ENCODE results near the gene SIRT5. TPM values are rescaled to one million over a fixed set of nuclear protein-coding genes. Genes with fewer than 3 reads are reported as not detected.

SIRT5 gene
- total RNA-seq, 1 donor from 2014 or later, result 18.2 TPM

- Mint-ChIP-seq H3K4me1 (ENCODE audit: low read depth) (no peaks in the 10 kb centered on the region), H3K4me3 (ENCODE audit: low read depth) (no peak overlapping the region), H3K36me3 (ENCODE audit: insufficient read depth) (peaks cover 30% of the 10 kb centered on the region), H3K9me3 (ENCODE audit: low read depth) (no peaks in the 10 kb centered on the region), H3K27ac (no peak overlapping the region), H3K27me3 (no peaks in the 10 kb centered on the region)
- no peak for DNase-seq (ENCODE audit: low spot score, unreplicated experiment)
- TF ChIP-seq CTCF (IDR thresholded peaks at IDR 0.05; ENCODE audit: unreplicated experiment), result no peak
Observed at GRCh38 chr6:13638626-13639025, 64.2 kb downstream of the SIRT5 start.

DNA sequence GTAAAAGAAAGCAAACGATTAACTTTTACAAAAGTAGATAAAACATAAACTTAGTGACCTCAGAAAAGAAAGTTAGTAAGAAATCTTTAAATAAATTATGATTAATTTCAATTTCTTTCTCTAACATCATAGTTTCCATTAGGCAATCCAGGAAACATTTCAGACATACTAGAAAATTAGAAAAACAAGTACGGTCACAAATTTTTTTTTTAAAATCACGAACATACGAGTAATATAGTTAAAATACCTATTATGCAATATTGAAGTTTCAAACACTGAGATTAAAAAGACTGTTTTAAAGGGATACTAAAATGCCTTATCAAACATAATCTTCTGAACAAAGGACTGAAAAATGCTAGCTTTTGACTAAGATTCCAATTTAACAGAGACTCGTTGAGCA lies 66.9 kb downstream of the SIRT5 start:
- Mint-ChIP-seq H3K27me3 (no peaks in the 10 kb centered on the region), H3K4me1 (ENCODE audit: low read depth) (no peaks in the 10 kb centered on the region), H3K36me3 (ENCODE audit: insufficient read depth) (peaks cover 26% of the 10 kb centered on the region), H3K9me3 (ENCODE audit: low read depth) (no peaks in the 10 kb centered on the region), H3K27ac (no peak overlapping the region), H3K4me3 (ENCODE audit: low read depth) (no peak overlapping the region)
- no peak for TF ChIP-seq CTCF (IDR thresholded peaks at IDR 0.05; ENCODE audit: unreplicated experiment)
- DNase-seq (ENCODE audit: low spot score, unreplicated experiment), result no peak

DNA sequence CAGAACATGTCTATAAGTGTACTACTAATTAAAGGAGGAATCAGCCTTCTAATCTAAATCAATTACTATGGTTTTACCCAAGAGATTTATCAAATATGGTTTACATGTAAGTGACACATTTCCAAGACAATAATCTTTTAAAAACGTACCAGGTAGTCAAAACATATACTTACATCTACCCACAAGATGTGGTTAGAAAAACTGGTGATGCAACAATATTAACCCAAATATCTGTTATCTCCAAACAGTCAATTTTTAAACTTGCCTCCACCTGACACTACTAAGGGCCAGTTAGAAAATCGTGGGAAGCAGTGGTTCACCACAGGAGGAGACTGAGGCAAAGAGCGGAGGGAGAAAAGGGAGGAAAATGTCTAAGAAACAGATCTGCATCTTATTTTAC lies 68.7 kb downstream of the SIRT5 start:
- H3K9me3 Mint-ChIP-seq (ENCODE audit: low read depth), result no peaks in the 10 kb centered on the region
- H3K36me3 Mint-ChIP-seq (ENCODE audit: insufficient read depth), result peaks cover 18% of the 10 kb centered on the region

GRCh38 chr6:13648850-13649249 lies 74.4 kb downstream of the SIRT5 start:
- no peak overlapping the region for H3K4me3 Mint-ChIP-seq (ENCODE audit: low read depth)
- TF ChIP-seq CTCF (IDR thresholded peaks at IDR 0.05; ENCODE audit: unreplicated experiment), result no peak
- no peaks in the 10 kb centered on the region for H3K27me3 Mint-ChIP-seq
- H3K9me3 Mint-ChIP-seq (ENCODE audit: low read depth), result no peaks in the 10 kb centered on the region
- H3K27ac Mint-ChIP-seq, result peak overlapping the region; percentile 15
- peaks cover 8% of the 10 kb centered on the region for H3K36me3 Mint-ChIP-seq (ENCODE audit: insufficient read depth)
- no peak for DNase-seq (ENCODE audit: low spot score, unreplicated experiment)
- H3K4me1 Mint-ChIP-seq (ENCODE audit: low read depth), result peaks cover 8% of the 10 kb centered on the region

More for the DNA sequence above, 68.7 kb downstream of the SIRT5 start:
- Mint-ChIP-seq H3K27ac (no peak overlapping the region), H3K4me1 (ENCODE audit: low read depth) (no peaks in the 10 kb centered on the region), H3K4me3 (ENCODE audit: low read depth) (no peak overlapping the region), H3K27me3 (no peaks in the 10 kb centered on the region)
- DNase-seq (ENCODE audit: low spot score, unreplicated experiment), result no peak
- TF ChIP-seq CTCF (IDR thresholded peaks at IDR 0.05; ENCODE audit: unreplicated experiment), result no peak

DNA sequence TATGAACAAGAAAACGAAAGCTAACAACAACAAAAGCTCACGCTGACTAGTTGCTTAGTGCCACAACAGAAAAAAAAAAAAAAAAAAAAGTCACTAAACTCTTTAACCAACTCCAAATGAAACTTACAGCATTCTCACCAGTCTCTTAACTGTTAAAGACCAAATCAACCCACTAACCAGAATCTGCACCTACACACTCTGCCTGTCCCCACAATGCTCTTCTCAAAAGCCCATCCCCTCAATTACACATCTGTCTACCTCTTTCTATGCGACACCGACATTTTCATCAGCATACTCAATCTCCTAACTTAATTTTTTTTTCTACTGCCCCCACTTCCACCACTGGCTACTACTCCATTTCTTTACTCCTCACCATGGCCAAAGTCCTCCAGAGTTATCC lies 75.0 kb downstream of the SIRT5 start:
- Mint-ChIP-seq H3K4me3 (ENCODE audit: low read depth) (no peak overlapping the region), H3K36me3 (ENCODE audit: insufficient read depth) (peaks cover 8% of the 10 kb centered on the region), H3K9me3 (ENCODE audit: low read depth) (no peaks in the 10 kb centered on the region), H3K27ac (peak overlapping the region; percentile 15), H3K27me3 (no peaks in the 10 kb centered on the region), H3K4me1 (ENCODE audit: low read depth) (peaks cover 8% of the 10 kb centered on the region)
- TF ChIP-seq CTCF (IDR thresholded peaks at IDR 0.05; ENCODE audit: unreplicated experiment), result no peak
- DNase-seq (ENCODE audit: low spot score, unreplicated experiment), result no peak

Data from progenitor cell of endocrine pancreas (in vitro differentiated cells).